Right lobe of liver (tissue), 4 donors: ENCODE results near the gene CEP89.

Experiments used
- POLR2A ChIP-seq: fragments of 450-650 bp; IDR thresholded peaks from one replicate; pipeline ENCODE4 v1.6.1; 2017; ENCODE audit warnings: antibody characterized with exemption, mild to moderate bottlenecking
- TF ChIP-seq, protein P1 (sequence below), 4 donors: fragments of 200-600 bp in 3 of 4; fragments of 450-650 bp in 1 of 4; IDR thresholded peaks; one replicate each; pipeline versions ENCODE4 v1.5.1 to v1.8.0; 2016 to 2022; ENCODE audit warnings: antibody characterized with exemption in 4 of 4, mild to moderate bottlenecking in 2 of 4
- donor health status: DM: no; HTN: no; CAD: no.
- donor health status: DM: no; HTN: no; CAD: no.
- donor health status: DM: no; HTN: yes; CAD: no.

DNA sequence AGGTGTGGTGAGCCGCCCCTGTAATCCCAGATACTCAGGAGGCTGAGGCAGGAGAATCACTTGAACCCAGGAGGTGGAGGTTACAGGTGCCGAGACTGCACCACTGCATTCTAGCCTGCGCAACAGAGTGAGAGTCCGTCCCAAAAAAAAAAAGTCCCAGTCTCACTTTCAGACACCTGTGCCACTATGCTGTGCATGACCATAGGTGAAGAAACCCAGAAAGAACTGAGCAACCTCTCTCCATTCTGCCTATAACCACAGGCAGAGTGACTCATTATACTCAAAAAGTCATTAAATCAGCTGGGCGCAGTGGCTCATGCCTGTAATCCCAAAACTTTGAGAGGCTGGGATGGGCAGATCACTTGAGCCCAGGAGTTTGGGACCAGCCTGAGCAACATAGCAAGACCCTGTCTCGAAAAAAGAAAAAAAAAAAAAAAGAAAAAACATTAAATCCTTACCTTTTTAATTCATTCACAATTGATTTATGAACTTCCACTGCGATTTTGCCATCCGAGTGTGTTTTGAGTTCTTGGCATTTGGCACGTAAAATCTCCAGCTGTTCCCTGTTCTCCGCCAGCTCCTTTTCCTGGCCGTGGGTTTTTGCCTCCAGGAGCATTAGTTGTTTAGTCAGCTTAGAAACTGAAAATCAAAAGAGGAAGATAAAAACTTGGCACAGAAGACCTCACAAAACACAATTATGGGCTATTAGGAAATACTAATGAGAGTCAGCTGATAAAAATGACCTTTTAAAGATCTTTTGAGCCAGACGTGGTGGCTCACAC lies 56.7 kb downstream of the CEP89 start:
- no peak for TF ChIP-seq POLR2A
- TF ChIP-seq, protein P1, sequence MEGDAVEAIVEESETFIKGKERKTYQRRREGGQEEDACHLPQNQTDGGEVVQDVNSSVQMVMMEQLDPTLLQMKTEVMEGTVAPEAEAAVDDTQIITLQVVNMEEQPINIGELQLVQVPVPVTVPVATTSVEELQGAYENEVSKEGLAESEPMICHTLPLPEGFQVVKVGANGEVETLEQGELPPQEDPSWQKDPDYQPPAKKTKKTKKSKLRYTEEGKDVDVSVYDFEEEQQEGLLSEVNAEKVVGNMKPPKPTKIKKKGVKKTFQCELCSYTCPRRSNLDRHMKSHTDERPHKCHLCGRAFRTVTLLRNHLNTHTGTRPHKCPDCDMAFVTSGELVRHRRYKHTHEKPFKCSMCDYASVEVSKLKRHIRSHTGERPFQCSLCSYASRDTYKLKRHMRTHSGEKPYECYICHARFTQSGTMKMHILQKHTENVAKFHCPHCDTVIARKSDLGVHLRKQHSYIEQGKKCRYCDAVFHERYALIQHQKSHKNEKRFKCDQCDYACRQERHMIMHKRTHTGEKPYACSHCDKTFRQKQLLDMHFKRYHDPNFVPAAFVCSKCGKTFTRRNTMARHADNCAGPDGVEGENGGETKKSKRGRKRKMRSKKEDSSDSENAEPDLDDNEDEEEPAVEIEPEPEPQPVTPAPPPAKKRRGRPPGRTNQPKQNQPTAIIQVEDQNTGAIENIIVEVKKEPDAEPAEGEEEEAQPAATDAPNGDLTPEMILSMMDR (IDR thresholded peaks at IDR 0.05) = no peak
